Fibroblast of skin of right quadriceps (primary cell): ENCODE results near the gene ACYP1.

ENCODE experiments used
- DNase-seq: peaks from one replicate; pipeline ENCODE4 v3.0.0-alpha.2; 2013

ACYP1 gene

GRCh38 chr14:75025876-75026275 is 37.9 kb downstream of the ACYP1 start:
- DNase-seq: no peak

DNA sequence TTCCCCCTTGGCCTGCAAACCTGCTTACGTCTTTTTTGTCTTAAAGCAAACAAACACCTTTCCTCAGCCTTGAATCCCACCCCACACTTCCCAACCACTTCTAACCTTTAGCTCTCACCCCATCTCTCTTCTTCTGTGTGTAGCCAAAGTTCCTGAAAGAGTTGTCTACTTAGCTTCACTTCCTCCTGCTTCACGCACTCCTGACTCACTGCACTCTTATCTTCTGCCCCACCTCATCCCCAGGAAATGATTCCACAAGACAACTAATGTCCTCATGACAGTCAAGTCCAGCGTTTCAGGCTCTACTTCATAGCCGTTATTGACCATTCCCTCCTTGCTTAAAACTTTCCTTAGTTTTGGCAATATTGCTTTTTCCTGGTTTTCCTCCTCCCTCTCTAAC is 38.7 kb downstream of the ACYP1 start:
- no peak for DNase-seq

DNA sequence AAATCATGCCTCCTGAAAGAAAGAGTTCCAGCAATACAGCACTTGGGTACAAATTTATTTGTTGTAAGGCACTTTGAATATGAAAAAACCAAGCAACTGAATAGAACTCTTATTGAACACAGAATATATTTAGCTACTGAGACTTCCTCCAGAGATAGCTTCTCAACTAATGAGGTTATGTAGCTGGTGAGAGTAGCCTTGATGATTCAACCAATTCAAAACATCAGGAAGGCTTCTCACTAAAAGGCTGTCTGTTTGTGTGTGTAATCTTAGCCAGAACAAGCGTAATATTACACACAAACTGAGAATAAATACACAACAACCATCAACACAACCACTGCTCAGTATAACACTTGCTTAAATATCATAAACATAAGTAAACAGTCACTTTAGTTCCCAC is 40.7 kb downstream of the ACYP1 start:
- no peak for DNase-seq

GRCh38 chr14:75022655-75023054 is 41.2 kb downstream of the ACYP1 start:
- no peak for DNase-seq

DNA sequence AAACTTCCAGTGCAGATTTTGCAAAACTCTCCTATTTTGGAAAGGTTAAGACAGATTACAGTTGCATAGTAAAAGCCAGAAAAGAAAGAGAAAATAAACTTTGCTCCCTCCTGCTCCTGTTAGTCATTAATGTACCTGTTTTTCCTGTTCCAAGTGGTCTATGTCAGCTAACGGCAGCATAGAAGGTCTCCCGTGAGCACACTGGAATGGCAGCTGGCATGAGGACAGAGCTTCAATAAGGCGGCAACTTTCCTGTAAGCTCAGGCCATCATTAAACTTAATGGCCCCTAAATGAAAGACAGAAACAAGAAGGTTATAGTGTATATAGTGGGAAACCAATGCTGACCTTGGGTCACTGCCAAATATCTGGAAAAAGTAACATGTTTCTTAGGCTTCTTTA is 45.1 kb downstream of the ACYP1 start:
- DNase-seq: no peak

DNA sequence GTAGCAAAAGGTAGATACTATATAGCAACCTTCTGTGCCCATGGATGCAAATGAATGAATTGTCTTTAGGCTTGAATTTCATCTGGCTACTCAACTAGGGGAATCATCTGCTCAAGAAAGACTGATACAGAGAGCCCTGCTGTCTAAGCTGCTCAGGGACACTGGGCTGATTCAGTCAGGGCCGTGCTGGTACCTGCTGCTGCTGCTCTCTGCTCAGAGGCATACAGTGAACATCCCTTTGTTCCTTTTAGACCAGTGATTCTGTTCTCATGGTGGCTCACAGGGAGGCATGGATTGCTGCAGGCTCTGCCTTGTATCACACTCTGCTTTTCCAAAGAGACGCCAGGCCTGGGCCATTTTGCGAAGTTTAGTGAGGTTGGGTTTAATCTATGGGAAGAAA is 47.0 kb downstream of the ACYP1 start:
- no peak for DNase-seq

GRCh38 chr14:75015496-75015895 is 48.3 kb downstream of the ACYP1 start:
- DNase-seq: no peak

DNA sequence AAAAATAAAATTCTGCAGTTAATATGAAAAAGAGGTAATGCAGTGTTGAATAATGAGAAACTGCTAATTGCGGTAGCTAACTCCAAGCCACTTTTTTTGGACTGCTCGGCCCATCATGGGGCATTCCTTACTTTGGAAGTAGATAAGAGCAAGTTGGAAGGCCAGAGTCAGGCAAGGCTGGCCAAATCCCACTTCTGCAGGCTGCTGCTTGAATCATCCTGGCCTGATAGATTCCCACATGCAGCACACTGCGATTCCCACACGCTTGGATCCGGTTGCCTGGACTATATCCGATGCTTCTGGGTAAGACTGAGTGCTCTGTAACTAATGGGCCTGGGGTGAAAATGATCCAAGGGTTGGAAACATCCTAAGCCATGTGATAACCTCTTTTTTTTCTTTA is 50.5 kb downstream of the ACYP1 start:
- no peak for DNase-seq

DNA sequence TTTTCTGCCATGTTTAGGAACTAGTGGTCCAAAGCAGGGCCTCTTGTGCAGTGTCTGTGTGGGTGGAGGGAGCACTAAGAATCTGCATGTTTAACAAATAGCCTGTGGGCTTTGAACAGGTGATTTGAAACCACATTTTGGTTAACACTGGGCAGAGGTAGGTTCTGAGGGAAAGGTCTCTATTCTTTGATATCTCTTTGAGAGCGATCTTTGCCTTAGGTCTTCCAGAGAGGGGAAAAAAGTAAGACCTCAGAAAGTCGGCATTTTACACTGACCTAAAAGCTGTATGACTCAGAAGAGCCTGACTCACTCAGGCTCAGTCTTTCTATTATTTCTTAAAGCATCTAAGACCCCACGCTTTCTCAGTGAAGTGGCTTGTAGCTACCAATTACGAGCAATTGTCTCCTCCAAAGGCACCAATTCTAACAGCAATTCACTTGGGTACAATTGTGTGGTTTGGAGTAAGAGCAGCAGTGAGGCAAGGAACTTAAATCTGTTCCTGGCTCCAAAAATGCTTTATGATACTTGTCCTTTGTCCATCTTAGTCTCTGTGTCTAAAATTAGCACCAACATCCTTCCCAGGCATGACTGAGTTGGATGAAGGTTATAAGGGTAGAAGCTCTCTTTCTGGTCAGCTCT is 52.3 kb downstream of the ACYP1 start:
- DNase-seq: peak; percentile 69

- DNase-seq: no peak
Observed at GRCh38 chr14:75010472-75011093, 53.2 kb downstream of the ACYP1 start.

DNA sequence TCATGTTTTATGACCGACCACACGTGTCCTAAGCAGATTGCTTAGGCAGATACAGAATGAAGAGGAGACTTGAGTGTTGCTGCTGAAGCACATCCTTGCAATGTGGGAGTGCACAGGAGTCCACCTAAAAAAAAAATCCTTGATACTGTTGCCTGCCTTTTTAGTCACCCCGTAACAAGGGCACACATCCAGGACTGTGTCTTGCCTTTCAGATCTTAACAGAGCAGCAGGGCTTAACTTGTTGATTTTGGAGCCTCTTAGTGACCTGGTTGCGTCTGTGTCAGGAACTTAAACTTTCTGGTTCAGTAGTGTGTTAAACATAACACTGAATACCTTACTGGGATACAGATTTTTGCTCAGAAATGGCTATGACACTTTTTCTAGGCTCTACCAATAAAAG is 54.6 kb downstream of the ACYP1 start:
- no peak for DNase-seq

DNA sequence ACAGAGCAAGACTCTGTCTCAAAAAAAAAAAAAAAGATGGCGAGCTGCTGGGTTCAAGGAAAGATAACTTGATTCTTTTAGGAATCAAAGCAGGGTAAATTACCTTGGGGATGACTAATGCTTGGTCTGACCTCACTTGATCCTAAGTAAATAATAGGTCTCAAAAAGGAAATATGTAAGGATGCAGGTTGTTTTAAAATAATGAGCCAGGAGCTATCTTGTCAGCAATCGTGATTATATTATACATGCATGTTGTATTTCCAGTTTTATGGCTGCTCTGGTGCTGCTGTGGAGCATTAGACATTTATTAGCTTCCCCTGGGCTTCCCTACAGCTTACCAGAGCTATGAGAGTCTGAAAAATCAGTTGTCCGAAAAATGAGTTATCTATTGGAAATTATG is 58.5 kb downstream of the ACYP1 start:
- DNase-seq: no peak

- no peak for DNase-seq
Observed at GRCh38 chr14:75003250-75004027, 60.4 kb downstream of the ACYP1 start.
